Umbilical cord (tissue), 2 donors: Measurements from ENCODE around the gene KIAA1217. TPM values are rescaled to one million over a fixed set of nuclear protein-coding genes. Genes with fewer than 3 reads are reported as not detected.
A peak's percentile ranks its signal among the peaks of the same experiment; 100 is the strongest.

Source experiments
- DNase-seq: peaks from one replicate; pipeline ENCODE4 v3.0.0-alpha.2; 2015; ENCODE audit warnings: low spot score
- total RNA-seq: library from RNA; depleted of rRNA; stranded (reverse); fragments of >200 nt; gene quantifications from one replicate; pipeline ENCODE4 v1.2.3, GENCODE V29; 2014; ENCODE audit warnings: low replicate concordance; ENCODE audit not compliant: insufficient read depth

Gene KIAA1217
- total RNA-seq, 1 donor from 2014 or later: 32.0 TPM

- DNase-seq: no peak
These were observed 32.6 kb downstream of the KIAA1217 start for GRCh38 chr10:24241536-24242040.

- DNase-seq: no peak
These were observed 33.6 kb downstream of the KIAA1217 start for GRCh38 chr10:24242562-24242961.

GRCh38 chr10:24246365-24246764, 37.4 kb downstream of the KIAA1217 start:
- no peak for DNase-seq

GRCh38 chr10:24247841-24248240, 38.9 kb downstream of the KIAA1217 start:
- DNase-seq: no peak

GRCh38 chr10:24249829-24250415, 41.0 kb downstream of the KIAA1217 start:
- DNase-seq: peak; percentile 72

- peak; percentile 49 for DNase-seq
These were observed 42.6 kb downstream of the KIAA1217 start for GRCh38 chr10:24251547-24251946.

GRCh38 chr10:24254180-24254579, 45.2 kb downstream of the KIAA1217 start:
- no peak for DNase-seq

- DNase-seq: peak; percentile 59
These were observed 46.4 kb downstream of the KIAA1217 start for GRCh38 chr10:24255115-24255880.

- peak; percentile 84 for DNase-seq
These were observed 47.0 kb downstream of the KIAA1217 start for GRCh38 chr10:24255881-24256311.

- DNase-seq: peak; percentile 64
These were observed 47.7 kb downstream of the KIAA1217 start for GRCh38 chr10:24256619-24257107.

GRCh38 chr10:24257588-24257987, 48.6 kb downstream of the KIAA1217 start:
- DNase-seq: no peak

- no peak for DNase-seq
These were observed 50.6 kb downstream of the KIAA1217 start for GRCh38 chr10:24259365-24260130.

GRCh38 chr10:24261627-24262026, 52.7 kb downstream of the KIAA1217 start:
- no peak for DNase-seq

GRCh38 chr10:24262929-24263590, 54.1 kb downstream of the KIAA1217 start:
- no peak for DNase-seq

- DNase-seq: no peak
These were observed 60.5 kb downstream of the KIAA1217 start for GRCh38 chr10:24269476-24269875.

GRCh38 chr10:24272374-24272773, 63.4 kb downstream of the KIAA1217 start:
- no peak for DNase-seq

- DNase-seq: no peak
These were observed 68.3 kb downstream of the KIAA1217 start for GRCh38 chr10:24277277-24277676.

- peak; percentile 65 for DNase-seq
These were observed 68.8 kb downstream of the KIAA1217 start for GRCh38 chr10:24277771-24278170.

- DNase-seq: peak; percentile 92
These were observed 69.4 kb downstream of the KIAA1217 start for GRCh38 chr10:24278176-24278889.

GRCh38 chr10:24279166-24279565, 70.2 kb downstream of the KIAA1217 start:
- no peak for DNase-seq
